RWPE2 (cell line): ENCODE measurements around the gene ZMYND15.

ENCODE experiments used
- ATAC-seq: fragments of 200-7000 bp; cut with Tn5 transposase; 3 replicates; pipeline ENCODE4 v1.9.1; 2021; ENCODE audit warnings: low read depth
- DNase-seq: peaks from one replicate; pipeline ENCODE4 v3.0.0-alpha.2; 2020; ENCODE audit warnings: low spot score
- H3K27ac ChIP-seq: fragments of 450-650 bp; 2 replicates; pipeline ENCODE4 v1.5.1; 2017; ENCODE audit warnings: mild to moderate bottlenecking; ENCODE audit not compliant: poor library complexity, severe bottlenecking
- H3K27me3 ChIP-seq: fragments of 250-450 bp; sonication (Bioruptor Pico); 2 replicates; pipeline ENCODE4 v1.5.1; 2021; ENCODE audit warnings: mild to moderate bottlenecking, moderate library complexity; ENCODE audit not compliant: insufficient read depth, poor library complexity, severe bottlenecking
- H3K36me3 ChIP-seq: fragments of 250-450 bp; sonication (Bioruptor Pico); 2 replicates; pipeline ENCODE4 v1.5.1; 2020; ENCODE audit warnings: low read depth, mild to moderate bottlenecking, moderate library complexity
- H3K4me1 ChIP-seq: fragments of 250-450 bp; sonication (Bioruptor Pico); 2 replicates; pipeline ENCODE4 v1.5.1; 2021; ENCODE audit warnings: mild to moderate bottlenecking, moderate library complexity; ENCODE audit not compliant: insufficient read depth, poor library complexity, severe bottlenecking
- H3K4me3 ChIP-seq: fragments of 250-450 bp; sonication (Bioruptor Pico); 2 replicates; pipeline ENCODE4 v1.5.1; 2021; ENCODE audit warnings: mild to moderate bottlenecking, moderate library complexity; ENCODE audit not compliant: severe bottlenecking
- H3K9me3 ChIP-seq: fragments of 250-450 bp; sonication (Bioruptor Pico); 2 replicates; pipeline ENCODE4 v1.5.1; 2021; ENCODE audit warnings: mild to moderate bottlenecking, moderate library complexity; ENCODE audit not compliant: severe bottlenecking
- TF ChIP-seq, protein P1 (sequence below): fragments of 450-650 bp; IDR thresholded peaks from one replicate; pipeline ENCODE4 v1.5.1; 2017; ENCODE audit warnings: mild to moderate bottlenecking, moderate library complexity; ENCODE audit not compliant: poor library complexity, severe bottlenecking

ZMYND15 gene

DNA sequence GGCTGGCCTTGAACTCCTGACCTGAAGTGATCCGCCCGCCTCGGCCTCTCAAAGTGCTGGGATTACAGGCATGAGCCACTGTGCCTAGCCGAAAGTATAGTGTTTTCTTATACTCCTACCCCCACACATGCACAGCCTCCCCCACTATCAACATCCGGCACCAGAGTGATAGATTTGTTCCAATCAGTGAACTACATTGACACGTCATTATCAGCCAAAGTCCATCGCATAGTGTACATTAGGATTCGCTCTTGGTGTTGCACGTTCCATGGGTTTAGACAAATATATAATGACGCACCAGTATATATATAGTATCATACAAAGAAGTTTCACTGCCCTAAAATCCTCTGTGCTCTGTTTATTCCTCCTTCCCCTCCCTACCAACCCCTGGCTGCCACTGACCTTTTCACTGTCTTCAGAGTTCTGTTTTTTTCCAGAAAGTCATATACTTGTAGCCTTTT, 20.2 kb downstream of the ZMYND15 start:
- Histone ChIP-seq H3K36me3 (no peaks in the 10 kb centered on the region), H3K9me3 (no peaks in the 10 kb centered on the region), H3K4me1 (no peaks in the 10 kb centered on the region), H3K27me3 (no peaks in the 10 kb centered on the region), H3K4me3 (no peak overlapping the region), H3K27ac (no peak overlapping the region)
- TF ChIP-seq, protein P1, sequence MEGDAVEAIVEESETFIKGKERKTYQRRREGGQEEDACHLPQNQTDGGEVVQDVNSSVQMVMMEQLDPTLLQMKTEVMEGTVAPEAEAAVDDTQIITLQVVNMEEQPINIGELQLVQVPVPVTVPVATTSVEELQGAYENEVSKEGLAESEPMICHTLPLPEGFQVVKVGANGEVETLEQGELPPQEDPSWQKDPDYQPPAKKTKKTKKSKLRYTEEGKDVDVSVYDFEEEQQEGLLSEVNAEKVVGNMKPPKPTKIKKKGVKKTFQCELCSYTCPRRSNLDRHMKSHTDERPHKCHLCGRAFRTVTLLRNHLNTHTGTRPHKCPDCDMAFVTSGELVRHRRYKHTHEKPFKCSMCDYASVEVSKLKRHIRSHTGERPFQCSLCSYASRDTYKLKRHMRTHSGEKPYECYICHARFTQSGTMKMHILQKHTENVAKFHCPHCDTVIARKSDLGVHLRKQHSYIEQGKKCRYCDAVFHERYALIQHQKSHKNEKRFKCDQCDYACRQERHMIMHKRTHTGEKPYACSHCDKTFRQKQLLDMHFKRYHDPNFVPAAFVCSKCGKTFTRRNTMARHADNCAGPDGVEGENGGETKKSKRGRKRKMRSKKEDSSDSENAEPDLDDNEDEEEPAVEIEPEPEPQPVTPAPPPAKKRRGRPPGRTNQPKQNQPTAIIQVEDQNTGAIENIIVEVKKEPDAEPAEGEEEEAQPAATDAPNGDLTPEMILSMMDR: no peak
- DNase-seq (no peak), ATAC-seq (no peak)

DNA sequence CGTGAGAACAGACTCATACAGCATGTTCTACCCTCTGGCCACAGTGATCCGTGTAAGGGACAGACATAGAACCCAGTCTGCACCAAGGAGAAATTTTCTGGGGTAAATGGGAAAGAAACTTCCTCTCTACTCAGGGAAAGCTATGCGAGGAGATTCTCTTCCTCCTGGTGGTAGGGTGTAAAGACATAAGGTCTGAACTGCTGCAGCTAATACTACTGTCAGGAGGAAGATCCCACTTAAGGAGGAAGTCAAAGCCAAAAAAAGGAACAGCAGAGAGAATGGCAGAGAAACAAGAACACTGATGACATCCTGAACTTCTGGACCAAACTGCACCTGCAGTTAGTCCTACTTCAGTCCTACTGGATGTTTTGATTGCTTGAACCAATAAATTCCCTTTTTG, 25.0 kb downstream of the ZMYND15 start:
- TF ChIP-seq, protein P1: no peak
- ATAC-seq (no peak), DNase-seq (no peak)

GRCh38 chr17:4766201-4766600, 26.6 kb downstream of the ZMYND15 start:
- TF ChIP-seq, protein P1: no peak
- H3K4me1 ChIP-seq: no peaks in the 10 kb centered on the region
- H3K36me3 ChIP-seq: no peaks in the 10 kb centered on the region
- H3K4me3 ChIP-seq: no peak overlapping the region
- DNase-seq (no peak), ATAC-seq (no peak)
- H3K9me3 ChIP-seq: no peaks in the 10 kb centered on the region
- H3K27ac ChIP-seq: no peak overlapping the region
- no peaks in the 10 kb centered on the region for H3K27me3 ChIP-seq

More for the DNA sequence above, 25.0 kb downstream of the ZMYND15 start:
- no peak overlapping the region for H3K27ac ChIP-seq
- H3K9me3 ChIP-seq: no peaks in the 10 kb centered on the region
- no peak overlapping the region for H3K4me3 ChIP-seq
- no peaks in the 10 kb centered on the region for H3K36me3 ChIP-seq
- H3K27me3 ChIP-seq: no peaks in the 10 kb centered on the region
- no peaks in the 10 kb centered on the region for H3K4me1 ChIP-seq

DNA sequence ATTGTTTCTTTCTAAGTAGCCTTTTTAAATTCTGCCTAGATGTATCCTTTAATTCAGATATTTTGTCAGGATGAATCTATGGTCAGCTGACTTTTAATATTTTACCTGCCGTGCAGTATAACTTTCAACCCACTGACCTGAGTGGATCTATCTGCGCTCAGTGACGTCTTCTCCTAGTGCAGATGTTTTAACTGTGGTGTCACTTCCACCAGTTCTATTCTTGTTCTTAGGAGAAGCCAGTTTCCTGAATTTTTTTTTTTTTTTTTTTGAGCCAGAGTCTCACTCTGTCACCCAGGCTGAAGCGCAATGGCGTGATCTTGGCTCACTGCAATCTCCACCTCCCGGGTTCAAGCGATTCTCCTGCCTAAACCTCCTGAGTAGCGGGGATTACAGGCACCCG, 27.1 kb downstream of the ZMYND15 start:
- Histone ChIP-seq H3K4me1 (no peaks in the 10 kb centered on the region), H3K36me3 (no peaks in the 10 kb centered on the region), H3K9me3 (no peaks in the 10 kb centered on the region), H3K4me3 (no peak overlapping the region), H3K27me3 (no peaks in the 10 kb centered on the region), H3K27ac (no peak overlapping the region)
- no peak for ATAC-seq
- no peak for DNase-seq
- TF ChIP-seq, protein P1: no peak

DNA sequence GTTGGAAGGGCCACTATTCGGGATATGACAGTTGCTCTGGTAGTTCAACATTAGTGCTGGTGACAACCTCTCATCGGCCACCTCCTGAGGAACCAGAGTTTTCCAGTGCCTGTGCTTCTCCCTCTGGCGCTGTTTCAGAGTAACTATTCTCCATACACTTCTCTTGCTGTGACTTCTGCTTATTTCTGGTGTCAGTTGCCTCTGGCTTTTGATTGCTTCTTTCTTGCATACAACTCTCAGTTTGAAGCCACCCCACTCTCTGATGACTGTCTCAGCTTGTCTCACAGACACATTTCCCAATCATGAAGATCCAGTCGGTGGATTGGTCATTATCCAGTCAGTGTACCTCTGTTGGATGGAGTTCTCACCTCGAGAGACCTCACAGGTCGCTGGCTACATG, 28.7 kb downstream of the ZMYND15 start:
- H3K4me3 ChIP-seq: no peak overlapping the region
- no peaks in the 10 kb centered on the region for H3K27me3 ChIP-seq
- TF ChIP-seq, protein P1: no peak
- no peaks in the 10 kb centered on the region for H3K4me1 ChIP-seq
- no peak for DNase-seq
- no peaks in the 10 kb centered on the region for H3K36me3 ChIP-seq
- H3K9me3 ChIP-seq: no peaks in the 10 kb centered on the region
- no peak for ATAC-seq
- H3K27ac ChIP-seq: no peak overlapping the region
